ENCODE data around the gene KCNV2.

Gene KCNV2

GRCh38 chr9:2722715-2723114, 5.4 kb downstream of the KCNV2 start:
- DNase-seq: no peak

DNA sequence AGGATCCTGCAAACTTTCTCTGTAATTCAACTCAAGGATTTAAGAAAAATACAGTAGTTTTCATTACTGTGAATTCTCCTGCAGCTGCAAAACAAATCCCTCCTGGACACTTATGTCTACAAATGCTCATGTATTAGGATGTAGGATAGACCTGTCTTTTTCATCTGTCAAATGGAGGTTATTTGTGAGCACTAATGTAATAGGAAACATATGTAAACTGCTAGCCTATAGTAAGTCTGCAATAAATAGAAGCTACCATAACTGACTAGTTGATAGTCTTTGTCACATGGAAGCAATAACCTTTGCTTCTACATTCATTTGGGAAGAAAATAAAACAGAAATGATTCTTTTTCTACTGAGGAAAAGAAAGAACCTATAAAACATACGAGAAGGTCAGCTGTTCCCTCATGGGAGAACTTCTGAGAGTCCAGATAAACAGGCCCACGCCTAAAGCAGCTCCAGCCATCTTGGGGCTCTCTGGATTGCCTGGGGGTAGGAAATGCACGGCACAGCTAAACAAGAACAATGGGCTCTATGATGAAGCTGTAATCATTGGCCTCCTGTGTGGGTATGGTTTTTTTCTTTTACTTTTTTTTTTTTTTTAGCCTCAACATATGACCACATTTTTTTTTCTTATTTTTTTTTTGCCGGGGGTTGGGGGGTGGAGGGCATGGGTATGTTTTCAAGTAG, 6.2 kb downstream of the KCNV2 start:
- no peak for DNase-seq

- no peak for DNase-seq
Observed at GRCh38 chr9:2725126-2725525, 7.8 kb downstream of the KCNV2 start.

- DNase-seq: no peak
Observed at GRCh38 chr9:2725898-2726649, 8.8 kb downstream of the KCNV2 start.

GRCh38 chr9:2726650-2727340, 9.5 kb downstream of the KCNV2 start:
- no peak for DNase-seq

DNA sequence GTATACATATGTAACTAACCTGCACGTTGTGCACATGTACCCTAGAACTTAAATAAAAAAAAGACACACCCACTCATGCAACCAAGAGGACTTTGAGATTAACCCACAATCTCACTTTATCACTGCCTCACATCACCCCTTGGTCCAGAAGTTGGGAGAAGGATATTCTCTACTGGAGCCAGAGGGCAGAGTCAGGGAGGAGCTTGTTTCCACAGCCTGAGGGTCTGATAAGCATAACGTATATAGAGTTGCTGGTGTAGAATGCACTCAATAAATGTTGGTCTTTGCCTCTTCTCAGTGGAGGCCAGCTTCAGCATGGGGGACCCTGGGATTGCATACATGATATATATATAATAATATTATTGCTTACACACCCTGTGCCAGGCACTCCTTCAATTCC, 10.1 kb downstream of the KCNV2 start:
- DNase-seq: no peak

DNA sequence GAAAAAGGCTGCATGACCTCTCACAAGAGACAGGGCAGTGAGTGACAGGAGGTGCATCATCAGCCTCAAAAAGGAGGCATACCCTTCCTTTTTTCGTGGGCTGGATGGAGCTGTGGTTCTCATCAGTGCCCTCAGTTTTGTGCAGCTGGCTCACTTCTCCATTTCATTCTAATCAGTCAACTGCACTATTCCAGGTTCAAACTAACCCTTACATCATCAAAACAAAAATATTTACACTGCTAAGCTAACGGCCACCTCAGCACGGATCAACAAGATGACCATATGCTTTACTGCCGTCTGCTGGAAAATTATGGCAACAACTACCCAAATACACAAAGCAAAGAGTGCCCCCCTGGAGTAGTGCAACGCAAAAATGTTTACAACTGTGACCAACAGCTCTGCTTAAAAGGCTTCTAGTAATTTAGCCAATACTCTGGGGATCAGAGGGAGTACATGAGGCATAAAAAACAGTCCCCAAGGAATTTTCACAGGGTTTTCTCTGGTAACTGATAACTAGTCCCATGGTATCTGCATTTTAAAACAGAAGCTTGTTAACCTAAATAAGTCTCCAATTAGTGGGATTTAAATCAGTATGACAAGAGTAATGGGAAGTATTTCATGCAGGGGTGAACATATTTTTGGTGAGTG, 10.8 kb downstream of the KCNV2 start:
- no peak for DNase-seq

GRCh38 chr9:2729003-2729402, 11.7 kb downstream of the KCNV2 start:
- no peak for DNase-seq

GRCh38 chr9:2729721-2730120, 12.4 kb downstream of the KCNV2 start:
- DNase-seq: no peak

GRCh38 chr9:2730971-2731370, 13.7 kb downstream of the KCNV2 start:
- DNase-seq: no peak

GRCh38 chr9:2732492-2732891, 15.2 kb downstream of the KCNV2 start:
- no peak for DNase-seq

GRCh38 chr9:2740616-2741015, 23.3 kb downstream of the KCNV2 start:
- DNase-seq: no peak

GRCh38 chr9:2741441-2742158, 24.3 kb downstream of the KCNV2 start:
- DNase-seq: no peak

GRCh38 chr9:2742214-2742613, 24.9 kb downstream of the KCNV2 start:
- no peak for DNase-seq

GRCh38 chr9:2743937-2744529, 26.7 kb downstream of the KCNV2 start:
- no peak for DNase-seq

DNA sequence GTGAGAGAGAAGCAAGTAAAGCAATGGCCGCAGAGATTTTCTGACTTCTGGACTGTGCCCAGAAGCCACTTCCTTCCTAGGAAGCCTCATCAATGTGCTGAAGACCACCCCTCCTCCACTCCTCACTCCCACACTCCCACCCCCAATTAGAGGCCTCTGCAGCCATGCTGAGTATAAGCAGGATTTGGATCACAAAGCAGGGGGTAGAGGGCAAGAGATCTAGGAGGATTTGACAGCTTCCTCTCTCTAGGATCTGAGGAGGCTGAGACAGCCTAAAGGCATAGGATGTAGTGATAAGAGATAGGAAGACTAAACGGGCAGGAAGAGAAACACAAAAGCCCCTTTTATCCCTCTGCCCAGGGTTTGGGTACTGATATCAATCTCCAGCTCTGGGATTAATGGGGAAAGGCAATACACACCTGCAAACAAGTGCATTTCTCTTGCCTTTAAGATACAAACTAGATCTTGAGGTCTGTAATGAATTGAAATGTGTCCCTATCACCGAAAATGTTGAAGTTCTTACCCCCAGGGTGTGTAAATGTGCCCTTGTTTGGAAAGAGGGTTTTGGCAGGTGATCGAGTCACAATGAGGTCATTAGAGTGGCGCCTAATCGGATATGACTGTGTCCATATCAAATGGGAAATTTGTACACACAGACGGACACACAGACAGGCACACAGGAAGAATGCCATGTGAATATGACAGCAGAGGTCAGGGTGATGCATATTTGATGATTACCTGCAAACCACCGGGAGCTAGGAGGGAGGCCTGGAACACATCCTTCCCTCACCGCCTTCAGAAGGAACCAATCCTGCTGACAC, 28.5 kb downstream of the KCNV2 start:
- DNase-seq: no peak

- DNase-seq: no peak
Observed at GRCh38 chr9:2749485-2749884, 32.2 kb downstream of the KCNV2 start.

DNA sequence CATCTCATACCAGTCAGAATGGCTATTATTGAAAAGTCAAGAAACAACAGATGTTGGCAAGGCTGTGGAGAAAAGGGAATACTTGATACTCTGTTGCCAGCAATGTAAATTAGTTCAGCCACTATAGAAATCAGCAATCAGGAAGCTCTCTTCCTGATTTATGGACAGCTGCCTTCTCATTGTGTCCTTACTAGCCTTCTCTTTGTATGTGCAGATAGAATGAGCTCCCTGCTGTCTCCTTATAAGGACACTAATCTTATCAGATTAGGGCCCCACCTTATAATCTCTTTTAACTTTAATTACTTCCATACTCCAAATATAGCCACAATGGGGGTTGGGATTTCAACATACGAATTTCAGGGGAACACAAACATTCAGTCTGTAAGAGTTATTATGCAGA, 38.0 kb downstream of the KCNV2 start:
- DNase-seq: no peak

- DNase-seq: no peak
Observed at GRCh38 chr9:2758162-2758897, 41.0 kb downstream of the KCNV2 start.

- no peak for DNase-seq
Observed at GRCh38 chr9:2758898-2759510, 41.7 kb downstream of the KCNV2 start.

Data from cortex of kidney (tissue), 1 donor.